Mesendoderm (in vitro differentiated cells): ENCODE measurements around the gene LEMD2.

Experiments used
- DNase-seq: peaks from one replicate; pipeline ENCODE4 v3.0.0; 2013
- H2AK5ac ChIP-seq: 2 replicates; pipeline ENCODE4 v1.6.1; 2013; ENCODE audit warnings: low read length, inconsistent platforms
- H2BK120ac ChIP-seq: 2 replicates; pipeline ENCODE4 v1.6.1; 2013; ENCODE audit warnings: low read depth, mild to moderate bottlenecking, low read length, moderate library complexity, mixed read lengths
- H2BK15ac ChIP-seq: replicated peaks from 2 replicates; pipeline ENCODE4 v1.6.1; 2013; ENCODE audit warnings: low read depth, mild to moderate bottlenecking, moderate library complexity
- H2BK5ac ChIP-seq: 2 replicates; pipeline ENCODE4 v1.6.1; 2013; ENCODE audit warnings: low read length, inconsistent platforms
- H3K18ac ChIP-seq: 2 replicates; pipeline ENCODE4 v1.6.1; 2013; ENCODE audit warnings: mild to moderate bottlenecking, low read length, mixed read lengths
- H3K23ac ChIP-seq: one replicate; pipeline ENCODE4 v1.6.1; 2013; ENCODE audit warnings: low read length
- H3K27ac ChIP-seq: 2 replicates; pipeline ENCODE4 v1.5.1; 2013; ENCODE audit warnings: low read depth, mild to moderate bottlenecking, inconsistent platforms, low read length, moderate library complexity
- H3K27me3 ChIP-seq: 2 replicates; pipeline ENCODE4 v1.6.1; 2013; ENCODE audit warnings: low read length, control low read depth, mild to moderate bottlenecking, inconsistent platforms; ENCODE audit not compliant: insufficient read depth, poor library complexity
- H3K36me3 ChIP-seq: 2 replicates; pipeline ENCODE4 v1.6.1; 2013; ENCODE audit warnings: low read length, inconsistent platforms; ENCODE audit not compliant: control insufficient read depth, insufficient read depth
- H3K4ac ChIP-seq: one replicate; pipeline ENCODE4 v1.6.1; 2013; ENCODE audit warnings: low read depth, mild to moderate bottlenecking, low read length, moderate library complexity
- H3K4me1 ChIP-seq: 2 replicates; pipeline ENCODE4 v1.6.1; 2013; ENCODE audit warnings: low read depth, low read length, inconsistent platforms; ENCODE audit not compliant: control insufficient read depth
- H3K4me2 ChIP-seq: 2 replicates; pipeline ENCODE4 v1.6.1; 2013; ENCODE audit warnings: low read length
- H3K4me3 ChIP-seq: 2 replicates; pipeline ENCODE4 v1.5.1; 2013; ENCODE audit warnings: mild to moderate bottlenecking, low read length
- H3K56ac ChIP-seq: one replicate; pipeline ENCODE4 v1.6.1; 2013; ENCODE audit warnings: low read length
- H3K79me1 ChIP-seq: 2 replicates; pipeline ENCODE4 v1.6.1; 2013; ENCODE audit warnings: low read length, inconsistent platforms
- H3K79me2 ChIP-seq: 2 replicates; pipeline ENCODE4 v1.6.1; 2013; ENCODE audit warnings: mild to moderate bottlenecking, low read length; ENCODE audit not compliant: control insufficient read depth, insufficient read depth
- H3K9ac ChIP-seq: 2 replicates; pipeline ENCODE4 v1.6.1; 2013; ENCODE audit warnings: low read length, inconsistent platforms
- H4K5ac ChIP-seq: one replicate; pipeline ENCODE4 v1.6.1; 2013; ENCODE audit warnings: low read length
- H4K8ac ChIP-seq: one replicate; pipeline ENCODE4 v1.6.1; 2013; ENCODE audit warnings: low read depth, mild to moderate bottlenecking, control low read depth, low read length, moderate library complexity
- WGBS: extraction: QIAGEN DNeasy Blood & Tissue Kit; methylation state at CpG from one replicate; pipeline ENCODE4 v1.1.7; 2013; ENCODE audit warnings: low lambda C conversion rate, missing lambda C conversion rate; ENCODE audit not compliant: insufficient coverage; ENCODE audit errors: extremely low coverage; 5-methylcytosine and 5-hydroxymethylcytosine counted together

The LEMD2 gene

GRCh38 chr6:33757906-33758305 is 31.0 kb downstream of the LEMD2 start:
- H3K79me2 ChIP-seq, result no peaks in the 10 kb centered on the region
- no peaks in the 10 kb centered on the region for H3K27me3 ChIP-seq
- H2AK5ac ChIP-seq, result no peak overlapping the region
- no peak overlapping the region for H4K5ac ChIP-seq
- DNase-seq, result no peak
- H3K4me2 ChIP-seq, result no peak overlapping the region
- H2BK5ac ChIP-seq, result no peak overlapping the region
- H3K36me3 ChIP-seq, result no peaks in the 10 kb centered on the region
- H3K18ac ChIP-seq, result no peak overlapping the region
- no peak overlapping the region for H3K9ac ChIP-seq
- no peak overlapping the region for H3K27ac ChIP-seq
- no peak overlapping the region for H4K8ac ChIP-seq
- H3K79me1 ChIP-seq, result no peaks in the 10 kb centered on the region
- no peak overlapping the region for H2BK15ac ChIP-seq
- H3K23ac ChIP-seq, result no peak overlapping the region
- H3K56ac ChIP-seq, result no peak overlapping the region
- no CpG with 5 or more reads among the region's 10 CpGs for WGBS
- H3K4ac ChIP-seq, result no peak overlapping the region
- no peak overlapping the region for H2BK120ac ChIP-seq
- no peaks in the 10 kb centered on the region for H3K4me1 ChIP-seq
- H3K4me3 ChIP-seq, result no peak overlapping the region

DNA sequence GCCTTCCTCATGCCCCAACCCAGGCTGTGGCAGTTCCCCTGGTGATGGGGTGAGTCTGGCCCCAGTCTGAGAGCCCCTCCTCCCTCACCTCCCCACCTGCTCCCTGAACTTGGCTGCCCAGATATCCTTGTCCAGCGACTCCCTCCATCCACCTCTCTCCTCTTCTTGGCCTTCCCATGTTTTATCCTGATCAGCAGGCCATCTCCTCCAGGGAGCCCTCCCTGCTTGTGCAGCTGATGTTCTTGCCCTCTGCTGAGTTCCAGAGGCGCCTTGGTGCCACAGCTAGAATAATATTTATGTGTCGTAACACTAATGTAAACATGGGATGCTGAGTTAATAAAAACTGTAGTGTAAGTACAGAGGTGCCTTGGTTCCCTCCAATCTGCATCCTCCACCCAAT is 31.8 kb downstream of the LEMD2 start:
- H4K8ac ChIP-seq, result no peak overlapping the region
- H3K36me3 ChIP-seq, result no peaks in the 10 kb centered on the region
- H3K4me3 ChIP-seq, result no peak overlapping the region
- no peak overlapping the region for H3K56ac ChIP-seq
- DNase-seq, result no peak
- no peak overlapping the region for H3K27ac ChIP-seq
- no peaks in the 10 kb centered on the region for H3K79me1 ChIP-seq
- H2AK5ac ChIP-seq, result no peak overlapping the region
- no peak overlapping the region for H3K23ac ChIP-seq
- no peaks in the 10 kb centered on the region for H3K79me2 ChIP-seq
- no peak overlapping the region for H2BK120ac ChIP-seq
- H3K9ac ChIP-seq, result no peak overlapping the region
- no peaks in the 10 kb centered on the region for H3K4me1 ChIP-seq
- no CpG with 5 or more reads among the region's 3 CpGs for WGBS
- H3K18ac ChIP-seq, result no peak overlapping the region
- no peak overlapping the region for H2BK15ac ChIP-seq
- no peak overlapping the region for H3K4ac ChIP-seq
- H3K4me2 ChIP-seq, result no peak overlapping the region
- no peak overlapping the region for H4K5ac ChIP-seq
- no peaks in the 10 kb centered on the region for H3K27me3 ChIP-seq
- H2BK5ac ChIP-seq, result no peak overlapping the region

GRCh38 chr6:33756211-33756954 is 32.5 kb downstream of the LEMD2 start:
- no peak overlapping the region for H3K18ac ChIP-seq
- no CpG with 5 or more reads among the region's 12 CpGs for WGBS

GRCh38 chr6:33755070-33755869 is 33.7 kb downstream of the LEMD2 start:
- no peak overlapping the region for H3K4ac ChIP-seq
- H3K18ac ChIP-seq, result no peak overlapping the region
- no peak for DNase-seq
- H3K4me3 ChIP-seq, result no peak overlapping the region
- no peak overlapping the region for H4K8ac ChIP-seq
- no peak overlapping the region for H3K23ac ChIP-seq
- H3K9ac ChIP-seq, result no peak overlapping the region
- H3K4me1 ChIP-seq, result no peaks in the 10 kb centered on the region
- H3K4me2 ChIP-seq, result no peak overlapping the region
- no peaks in the 10 kb centered on the region for H3K27me3 ChIP-seq
- H4K5ac ChIP-seq, result no peak overlapping the region
- no peak overlapping the region for H2BK5ac ChIP-seq
- H3K79me1 ChIP-seq, result no peaks in the 10 kb centered on the region
- H3K56ac ChIP-seq, result no peak overlapping the region
- no peaks in the 10 kb centered on the region for H3K79me2 ChIP-seq
- H3K27ac ChIP-seq, result no peak overlapping the region
- WGBS, result no CpG with 5 or more reads among the region's 13 CpGs
- H2BK15ac ChIP-seq, result no peak overlapping the region
- H2BK120ac ChIP-seq, result no peak overlapping the region
- H2AK5ac ChIP-seq, result no peak overlapping the region
- H3K36me3 ChIP-seq, result no peaks in the 10 kb centered on the region

More at GRCh38 chr6:33756211-33756954, 32.5 kb downstream of the LEMD2 start:
- Histone ChIP-seq H3K79me2 (no peaks in the 10 kb centered on the region), H3K79me1 (no peaks in the 10 kb centered on the region), H3K27me3 (no peaks in the 10 kb centered on the region), H3K4me1 (no peaks in the 10 kb centered on the region), H3K9ac (no peak overlapping the region), H2BK15ac (no peak overlapping the region), H2BK120ac (no peak overlapping the region), H3K27ac (no peak overlapping the region), H2AK5ac (no peak overlapping the region), H4K8ac (no peak overlapping the region), H3K4me2 (no peak overlapping the region), H3K36me3 (no peaks in the 10 kb centered on the region), H3K4me3 (no peak overlapping the region), H3K56ac (no peak overlapping the region), H4K5ac (no peak overlapping the region), H3K23ac (no peak overlapping the region), H2BK5ac (no peak overlapping the region), H3K4ac (no peak overlapping the region)
- DNase-seq, result no peak

GRCh38 chr6:33754222-33754621 is 34.7 kb downstream of the LEMD2 start:
- no peaks in the 10 kb centered on the region for H3K27me3 ChIP-seq
- no peak overlapping the region for H2BK5ac ChIP-seq
- H3K23ac ChIP-seq, result no peak overlapping the region
- no peak overlapping the region for H2AK5ac ChIP-seq
- H3K36me3 ChIP-seq, result no peaks in the 10 kb centered on the region
- no peak overlapping the region for H3K4me2 ChIP-seq
- no CpG with 5 or more reads among the region's 11 CpGs for WGBS
- H3K79me2 ChIP-seq, result no peaks in the 10 kb centered on the region
- no peaks in the 10 kb centered on the region for H3K79me1 ChIP-seq
- H4K8ac ChIP-seq, result no peak overlapping the region
- no peak overlapping the region for H3K4me3 ChIP-seq
- H2BK120ac ChIP-seq, result no peak overlapping the region
- no peak overlapping the region for H3K27ac ChIP-seq
- H3K9ac ChIP-seq, result no peak overlapping the region
- no peak for DNase-seq
- H2BK15ac ChIP-seq, result no peak overlapping the region
- H4K5ac ChIP-seq, result no peak overlapping the region
- no peak overlapping the region for H3K56ac ChIP-seq
- H3K4ac ChIP-seq, result no peak overlapping the region
- no peak overlapping the region for H3K18ac ChIP-seq
- H3K4me1 ChIP-seq, result no peaks in the 10 kb centered on the region
